ENCODE data around the gene NGF. TPM values are rescaled to one million over a fixed set of nuclear protein-coding genes. Genes with fewer than 3 reads are reported as not detected.

The NGF gene
- polyA plus RNA-seq, 3 donors, result not detected

GRCh38 chr1:115283249-115283648 is 54.8 kb downstream of the NGF start:
- intact Hi-C loops (cut with micrococcal nuclease), result no loop called here
- peaks cover 0 to 5% (median 0%) of the 10 kb centered on the region in 7 donors for H3K9me3 Mint-ChIP-seq
- Histone ChIP-seq H3K27ac (ENCODE audit: low read depth in 1 of 2, low read length in 2 of 2) (no peak overlapping the region), H3K27me3 (ENCODE audit: control insufficient read depth in 2 of 2, insufficient read depth in 2 of 2, low read length in 2 of 2) (no peaks in the 10 kb centered on the region), H3K36me3 (replicated peaks in 1 of 2; ENCODE audit: control insufficient read depth in 1 of 2, insufficient read depth in 2 of 2, low read length in 2 of 2) (no peaks in the 10 kb centered on the region), H3K4me1 (ENCODE audit: control insufficient read depth in 1 of 2, insufficient read depth in 2 of 2, low read length in 2 of 2) (peaks cover 0 to 7% of the 10 kb centered on the region in 2 donors), H3K9ac (ENCODE audit: insufficient read depth, low read length, poor library complexity, severe bottlenecking) (no peak overlapping the region), H3K4me3 (replicated peaks in 1 of 3; ENCODE audit: low read depth in 2 of 3, low read length in 3 of 3) (no peak overlapping the region), H3K4me2 (replicated peaks; ENCODE audit: extremely low read depth, low read length, poor library complexity, severe bottlenecking) (no peak overlapping the region), H2AFZ (ENCODE audit: insufficient read depth, low read depth, low read length, poor library complexity, severe bottlenecking) (no peak overlapping the region), H4K20me1 (ENCODE audit: insufficient read depth, low read length) (no peaks in the 10 kb centered on the region), H3K9me3 (replicated peaks in 1 of 2; ENCODE audit: control insufficient read depth in 1 of 2, insufficient read depth in 1 of 2, low read length in 2 of 2) (no peaks in the 10 kb centered on the region), H3K79me2 (ENCODE audit: insufficient read depth, low read length) (no peaks in the 10 kb centered on the region)
- peaks cover 0 to 5% (median 0%) of the 10 kb centered on the region in 3 donors for H3K27me3 Mint-ChIP-seq (ENCODE audit: low read depth in 3 of 3)
- no peak overlapping the region for H3K4me3 Mint-ChIP-seq
- H3K4me1 Mint-ChIP-seq, result peaks cover 6% of the 10 kb centered on the region
- 87% methylated on average over 12 of the region's 13 CpGs for WGBS (ENCODE audit: insufficient coverage)
- TF ChIP-seq CTCF (IDR thresholded peaks at IDR 0.05), result no peak
- H3K36me3 Mint-ChIP-seq, result no peaks in the 10 kb centered on the region
- H3K27ac Mint-ChIP-seq, result no peak overlapping the region
- no peak for DNase-seq

- H3K27me3 ChIP-seq (ENCODE audit: control insufficient read depth in 2 of 2, insufficient read depth in 2 of 2, low read length in 2 of 2), result no peaks in the 10 kb centered on the region
- H3K9me3 ChIP-seq (replicated peaks in 1 of 2; ENCODE audit: control insufficient read depth in 1 of 2, insufficient read depth in 1 of 2, low read length in 2 of 2), result no peaks in the 10 kb centered on the region
- H3K4me2 ChIP-seq (replicated peaks; ENCODE audit: extremely low read depth, low read length, poor library complexity, severe bottlenecking), result no peak overlapping the region
- H3K4me3 ChIP-seq (replicated peaks in 1 of 3; ENCODE audit: low read depth in 2 of 3, low read length in 3 of 3), result no peak overlapping the region
- no peak overlapping the region for H3K27ac ChIP-seq (ENCODE audit: low read depth in 1 of 2, low read length in 2 of 2)
- no peak overlapping the region for H3K27ac Mint-ChIP-seq
- 53% methylated on average over 4 of the region's 11 CpGs for WGBS (ENCODE audit: insufficient coverage)
- peak in 2 of 3 donors; percentile 15 to 30 for DNase-seq
- no peak overlapping the region for H3K9ac ChIP-seq (ENCODE audit: insufficient read depth, low read length, poor library complexity, severe bottlenecking)
- intact Hi-C loops (cut with micrococcal nuclease), result no loop called here
- H3K79me2 ChIP-seq (ENCODE audit: insufficient read depth, low read length), result no peaks in the 10 kb centered on the region
- H2AFZ ChIP-seq (ENCODE audit: insufficient read depth, low read depth, low read length, poor library complexity, severe bottlenecking), result no peak overlapping the region
- peaks cover 0 to 5% (median 0%) of the 10 kb centered on the region in 3 donors for H3K27me3 Mint-ChIP-seq (ENCODE audit: low read depth in 3 of 3)
- peaks cover 0 to 5% (median 0%) of the 10 kb centered on the region in 7 donors for H3K9me3 Mint-ChIP-seq
- no peaks in the 10 kb centered on the region for H3K36me3 ChIP-seq (replicated peaks in 1 of 2; ENCODE audit: control insufficient read depth in 1 of 2, insufficient read depth in 2 of 2, low read length in 2 of 2)
- no peak for TF ChIP-seq CTCF (IDR thresholded peaks at IDR 0.05)
- no peaks in the 10 kb centered on the region for H4K20me1 ChIP-seq (ENCODE audit: insufficient read depth, low read length)
- no peak overlapping the region for H3K4me3 Mint-ChIP-seq
- H3K36me3 Mint-ChIP-seq, result no peaks in the 10 kb centered on the region
- peaks cover 6% of the 10 kb centered on the region for H3K4me1 Mint-ChIP-seq
- peaks cover 0 to 7% of the 10 kb centered on the region in 2 donors for H3K4me1 ChIP-seq (ENCODE audit: control insufficient read depth in 1 of 2, insufficient read depth in 2 of 2, low read length in 2 of 2)
Observed at GRCh38 chr1:115282807-115283208, 55.2 kb downstream of the NGF start.

Data from CD14-positive monocyte (primary cell).